GM12892 (cell line): Measurements from ENCODE around the gene PRSS56.

Experiments used
- POLR2A ChIP-seq: IDR thresholded peaks from 2 replicates; pipeline ENCODE4 v1.6.1; 2011; ENCODE audit warnings: low read depth, low read length, control low read depth
- POLR2AphosphoS5 ChIP-seq: IDR thresholded peaks from 2 replicates; pipeline ENCODE4 v1.6.1; 2011; ENCODE audit warnings: low read depth, low read length, control low read depth

DNA sequence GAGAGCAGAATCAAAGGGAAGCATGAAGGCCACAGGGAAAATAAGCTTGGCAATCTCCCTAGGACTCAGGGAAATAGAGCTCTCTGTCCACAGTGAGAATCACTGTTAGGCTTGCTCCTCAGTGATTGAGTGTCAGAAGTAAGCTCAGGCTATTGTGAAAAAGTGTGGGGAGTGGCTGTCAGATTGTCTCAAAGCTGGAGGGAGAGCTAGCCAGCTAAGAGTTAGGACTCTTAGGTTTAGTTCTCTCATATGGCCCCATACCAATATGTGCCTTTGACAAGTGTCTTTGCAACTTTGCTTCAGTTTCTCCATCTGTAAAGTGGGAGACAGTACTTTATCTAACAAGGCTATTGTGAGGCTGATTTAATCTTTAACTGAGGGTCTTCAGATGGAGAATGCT is 47.5 kb downstream of the PRSS56 start:
- TF ChIP-seq POLR2A (no peak), POLR2AphosphoS5 (no peak)
